GM21717 (cell line): Measurements from ENCODE around the gene PLD4.
"Not testable (repeated sequence)": the region's sequence is repeated elsewhere in the genome, so short reads cannot be mapped to it uniquely, and the experiment has no call there.

ENCODE experiments used
- ATAC-seq: cut with Tn5 transposase; IDR thresholded peaks from one replicate; pipeline ENCODE4 v1.9.1; 2021; ENCODE audit warnings: mild to moderate bottlenecking, moderate library complexity; ENCODE audit not compliant: unreplicated experiment

Gene PLD4

GRCh38 chr14:104885973-104886689, 38.5 kb upstream of the PLD4 start:
- ATAC-seq, result no peak

DNA sequence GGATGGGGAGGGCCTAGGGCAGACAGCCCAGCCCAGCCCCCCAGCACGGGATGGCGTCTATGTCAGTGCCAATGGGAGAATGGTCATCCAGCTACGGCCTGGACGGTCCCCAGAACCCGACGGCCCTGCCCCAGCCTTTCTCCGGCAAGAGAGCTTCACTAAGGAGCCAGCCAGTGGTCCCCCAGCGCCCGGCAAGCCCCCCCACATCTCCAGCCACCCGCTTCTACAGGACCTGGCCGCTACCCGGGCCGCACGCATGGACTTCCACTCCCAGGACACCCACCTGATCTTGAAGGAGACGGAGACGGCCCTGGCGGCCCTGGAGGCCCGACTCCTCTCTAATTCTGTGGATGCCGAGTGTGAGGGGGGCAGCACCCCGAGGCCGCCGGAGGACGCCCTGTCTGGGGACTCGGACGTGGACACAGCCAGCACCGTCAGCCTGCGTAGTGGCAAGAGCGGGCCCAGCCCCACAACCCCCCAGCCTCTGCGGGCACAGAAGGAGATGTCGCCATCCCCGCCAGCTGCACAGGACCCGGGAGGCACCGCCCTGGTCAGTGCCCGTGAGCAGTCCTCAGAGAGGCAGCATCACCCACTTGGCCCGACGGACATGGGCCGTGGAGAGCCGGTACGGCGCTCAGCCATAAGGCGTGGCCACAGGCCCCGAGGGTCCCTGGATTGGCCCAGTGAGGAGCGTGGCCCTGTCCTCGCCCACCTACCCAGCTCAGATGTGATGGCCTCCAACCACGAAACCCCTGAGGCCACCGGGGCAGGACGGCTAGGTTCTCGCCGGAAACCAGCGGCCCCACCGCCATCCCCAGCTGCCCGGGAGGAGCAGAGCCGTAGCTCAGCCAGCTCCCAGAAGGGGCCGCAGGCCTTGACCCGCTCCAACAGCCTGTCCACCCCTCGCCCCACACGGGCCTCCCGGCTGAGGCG, 37.7 kb upstream of the PLD4 start:
- ATAC-seq, result no peak

GRCh38 chr14:104887623-104888488, 36.8 kb upstream of the PLD4 start:
- ATAC-seq, result no peak

- no peak for ATAC-seq
Observed at GRCh38 chr14:104888489-104889374, 35.9 kb upstream of the PLD4 start.

- no peak for ATAC-seq
Observed at GRCh38 chr14:104889375-104889757, 35.3 kb upstream of the PLD4 start.

- ATAC-seq, result not testable (repeated sequence)
Observed at GRCh38 chr14:104890292-104890691, 34.4 kb upstream of the PLD4 start.

- no peak for ATAC-seq
Observed at GRCh38 chr14:104891121-104891551, 33.5 kb upstream of the PLD4 start.

DNA sequence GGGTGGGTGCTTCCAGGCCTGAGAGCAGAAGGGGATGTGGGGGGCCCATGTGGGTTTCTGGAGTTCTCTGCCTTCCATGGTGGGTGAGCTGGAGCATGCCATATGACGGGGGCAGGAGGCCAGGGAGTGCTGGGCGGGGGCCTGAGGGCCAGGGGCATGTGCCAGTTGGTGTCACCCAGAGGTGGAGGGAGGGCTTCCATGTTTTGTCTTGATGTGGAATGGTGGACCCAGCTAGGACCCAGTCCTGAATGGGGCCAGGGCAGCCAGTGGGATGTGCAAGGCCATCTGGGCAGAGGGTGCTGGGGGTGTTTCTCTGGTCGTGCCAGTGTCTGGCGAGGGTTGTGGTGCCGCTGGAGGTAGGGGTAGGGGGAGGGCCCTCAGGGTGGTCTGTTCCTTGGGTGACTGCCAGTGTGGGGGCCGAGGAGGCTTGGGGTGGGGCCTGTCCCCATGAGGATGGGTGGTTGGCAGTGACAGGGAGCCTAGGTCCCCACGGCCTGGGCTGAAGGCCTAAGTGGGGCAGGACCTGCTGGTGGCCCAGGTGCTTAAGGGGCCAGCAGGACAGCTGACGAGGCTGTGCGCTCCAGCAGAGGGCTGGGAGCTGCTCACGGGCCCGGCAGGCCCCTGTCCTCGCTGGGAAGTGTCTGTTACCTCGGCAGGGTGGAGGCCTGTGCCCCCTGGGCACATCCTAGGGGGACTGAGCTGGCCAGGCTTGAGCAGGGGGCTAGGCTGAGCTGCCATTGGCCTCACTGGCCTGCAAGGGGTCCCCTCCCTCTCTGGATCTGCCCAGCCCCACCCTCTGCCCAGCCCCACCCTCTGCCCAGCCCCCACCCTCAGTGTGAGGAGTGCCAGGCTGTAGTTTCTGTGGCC, 32.8 kb upstream of the PLD4 start:
- no peak for ATAC-seq

DNA sequence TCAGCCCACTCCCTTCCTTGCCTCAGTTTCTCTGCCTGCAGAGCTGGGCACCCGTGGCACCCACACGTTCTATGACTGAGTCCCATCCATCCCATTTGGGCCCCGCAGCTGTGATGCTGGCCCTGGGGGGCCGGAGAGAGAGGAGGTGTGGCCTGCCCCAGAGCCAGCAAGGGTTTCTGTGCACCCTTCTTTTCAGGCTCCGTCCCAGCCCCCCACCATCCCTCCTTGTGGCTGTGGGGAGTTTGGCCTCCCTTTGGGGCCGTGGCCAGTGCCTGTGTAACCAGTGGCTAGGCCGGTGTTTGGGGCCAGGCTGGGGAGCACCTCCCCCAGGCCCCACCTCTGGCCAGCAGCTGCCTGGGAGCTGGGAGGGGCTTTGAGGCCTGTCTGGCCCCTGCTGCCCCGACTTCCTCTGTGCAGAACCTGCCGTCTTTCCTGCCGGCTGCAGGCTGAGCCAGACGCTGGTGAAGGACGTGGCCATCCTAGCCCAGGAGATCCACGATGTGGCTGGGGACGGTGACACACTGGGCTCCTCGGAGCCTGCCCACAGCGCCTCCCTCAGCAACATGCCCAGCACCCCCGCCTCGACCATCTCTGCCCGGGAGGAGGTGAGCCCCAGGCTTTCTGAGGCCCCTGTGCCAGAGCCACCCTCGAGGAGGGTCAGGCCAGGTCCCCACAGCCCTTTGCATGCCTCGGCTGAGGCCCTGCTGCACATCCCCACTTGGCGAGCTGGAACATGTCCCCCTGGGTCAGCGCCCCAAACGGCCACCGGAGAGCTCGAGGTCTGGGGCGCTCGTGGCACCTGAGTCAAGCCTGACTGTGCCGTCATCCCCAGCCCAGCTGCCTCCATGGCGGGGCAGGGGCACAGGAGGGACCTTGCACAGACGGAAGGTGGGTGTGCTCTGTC, 31.9 kb upstream of the PLD4 start:
- ATAC-seq, result no peak

- no peak for ATAC-seq
Observed at GRCh38 chr14:104893435-104894207, 31.1 kb upstream of the PLD4 start.

DNA sequence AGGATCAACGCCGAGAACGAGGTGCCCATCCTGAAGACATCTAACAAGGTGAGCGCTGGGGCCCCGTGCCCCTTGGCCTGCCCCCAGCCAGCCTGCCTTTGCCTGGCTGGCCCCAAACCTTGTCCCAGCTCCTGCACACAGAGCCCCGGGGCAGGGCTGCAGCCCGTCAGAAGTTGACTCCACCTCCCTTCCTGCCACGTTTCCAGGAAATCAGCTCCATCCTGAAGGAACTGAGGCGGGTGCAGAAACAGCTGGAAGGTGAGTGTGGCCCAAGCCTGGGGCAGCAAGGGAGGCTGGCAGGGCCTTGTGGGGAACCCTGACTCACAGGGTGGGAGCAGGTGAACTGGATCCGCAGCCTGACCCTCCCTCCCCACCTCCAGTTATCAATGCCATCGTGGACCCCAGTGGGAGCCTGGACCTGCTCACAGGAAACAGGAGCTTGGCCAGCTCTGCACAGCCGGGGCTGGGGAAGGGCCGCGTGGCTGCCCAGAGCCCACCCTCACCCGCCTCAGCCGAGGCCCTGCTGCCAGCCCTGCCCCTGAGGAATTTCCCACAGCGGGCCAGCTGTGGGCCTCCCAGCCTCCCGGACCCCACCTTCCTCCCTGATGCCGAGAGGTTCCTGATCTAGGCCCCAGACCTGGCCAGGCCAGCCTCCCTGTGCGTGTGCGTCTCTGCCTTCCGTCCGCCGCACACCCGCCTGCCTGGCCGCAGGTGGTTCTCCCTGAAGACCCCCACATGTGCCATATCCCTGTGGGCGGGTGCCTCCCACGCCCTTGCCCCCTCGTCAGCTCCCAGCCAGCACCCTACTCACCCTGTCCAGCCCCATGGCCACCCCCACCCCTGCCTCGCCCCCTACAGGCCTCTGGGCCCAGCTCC, 30.1 kb upstream of the PLD4 start:
- ATAC-seq, result no peak

DNA sequence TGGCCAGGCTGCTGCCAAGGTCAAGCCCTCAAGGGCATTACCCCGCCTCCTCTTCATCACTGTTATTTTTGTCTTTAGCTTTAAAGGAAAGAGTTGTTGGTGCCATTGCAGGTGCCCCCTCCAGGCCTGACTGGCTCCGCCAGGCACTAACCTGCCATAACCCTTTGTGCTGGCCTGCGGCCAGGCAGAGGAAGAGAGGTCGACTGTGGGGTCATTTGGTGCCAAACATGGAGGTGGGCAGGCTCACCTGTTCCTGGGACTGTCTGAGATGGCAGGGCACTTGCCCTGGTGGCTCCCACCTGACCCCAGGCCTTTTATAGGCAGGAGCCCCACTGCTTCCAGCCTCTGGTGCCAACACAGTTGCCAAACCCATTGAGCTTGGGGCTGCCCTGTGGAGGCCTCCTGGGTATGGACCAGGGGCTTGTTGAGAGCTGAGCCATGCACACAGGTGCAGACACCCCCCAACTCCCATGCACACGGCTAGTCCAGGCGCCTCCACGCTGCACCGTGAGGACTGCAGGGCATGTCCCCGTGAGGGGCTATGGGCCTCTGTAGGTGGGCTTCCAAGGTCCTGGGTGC, 29.4 kb upstream of the PLD4 start:
- ATAC-seq, result no peak

DNA sequence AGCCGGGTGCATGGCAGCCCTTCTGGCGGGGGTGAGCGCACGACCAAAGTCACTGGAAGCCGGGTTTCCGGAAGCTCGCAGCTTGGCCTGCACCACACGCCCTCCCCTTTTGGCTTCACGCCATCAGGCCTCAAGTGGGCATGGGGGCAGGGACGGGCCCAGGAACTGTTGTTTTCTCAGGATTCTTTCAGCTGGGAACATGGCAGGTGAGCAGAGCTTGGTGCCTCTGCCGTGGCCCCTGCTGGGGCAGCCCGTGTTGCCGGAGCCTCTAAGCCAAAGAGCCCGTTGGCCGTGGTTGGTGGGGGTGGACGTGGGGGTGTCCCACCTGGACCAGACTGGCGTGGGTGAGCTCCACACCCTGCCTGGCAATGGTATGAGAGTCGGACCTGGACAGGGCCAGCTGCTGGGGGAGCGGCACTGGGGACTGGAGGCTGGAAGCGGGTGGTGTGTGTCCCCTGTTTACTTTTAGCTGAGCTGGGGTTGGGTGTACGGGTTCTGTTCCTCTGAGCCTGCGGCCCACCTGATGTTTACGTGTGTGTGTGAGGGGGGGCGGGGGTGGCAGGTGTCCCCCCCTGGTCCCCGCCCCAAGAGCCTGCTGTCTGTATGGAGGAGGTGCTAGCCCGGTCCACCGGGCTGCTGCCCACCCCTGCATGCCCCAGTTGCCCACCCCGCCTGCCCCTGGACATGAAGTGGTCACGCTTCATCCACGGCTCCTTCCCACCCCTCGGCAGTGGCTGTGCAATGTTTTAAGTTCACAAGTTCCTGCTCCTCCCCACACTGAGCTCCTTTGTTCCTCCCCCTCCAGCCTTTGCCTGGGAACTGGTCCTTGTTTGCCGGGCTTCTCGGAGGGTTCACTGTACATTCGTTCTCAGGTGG, 28.7 kb upstream of the PLD4 start:
- no peak for ATAC-seq

DNA sequence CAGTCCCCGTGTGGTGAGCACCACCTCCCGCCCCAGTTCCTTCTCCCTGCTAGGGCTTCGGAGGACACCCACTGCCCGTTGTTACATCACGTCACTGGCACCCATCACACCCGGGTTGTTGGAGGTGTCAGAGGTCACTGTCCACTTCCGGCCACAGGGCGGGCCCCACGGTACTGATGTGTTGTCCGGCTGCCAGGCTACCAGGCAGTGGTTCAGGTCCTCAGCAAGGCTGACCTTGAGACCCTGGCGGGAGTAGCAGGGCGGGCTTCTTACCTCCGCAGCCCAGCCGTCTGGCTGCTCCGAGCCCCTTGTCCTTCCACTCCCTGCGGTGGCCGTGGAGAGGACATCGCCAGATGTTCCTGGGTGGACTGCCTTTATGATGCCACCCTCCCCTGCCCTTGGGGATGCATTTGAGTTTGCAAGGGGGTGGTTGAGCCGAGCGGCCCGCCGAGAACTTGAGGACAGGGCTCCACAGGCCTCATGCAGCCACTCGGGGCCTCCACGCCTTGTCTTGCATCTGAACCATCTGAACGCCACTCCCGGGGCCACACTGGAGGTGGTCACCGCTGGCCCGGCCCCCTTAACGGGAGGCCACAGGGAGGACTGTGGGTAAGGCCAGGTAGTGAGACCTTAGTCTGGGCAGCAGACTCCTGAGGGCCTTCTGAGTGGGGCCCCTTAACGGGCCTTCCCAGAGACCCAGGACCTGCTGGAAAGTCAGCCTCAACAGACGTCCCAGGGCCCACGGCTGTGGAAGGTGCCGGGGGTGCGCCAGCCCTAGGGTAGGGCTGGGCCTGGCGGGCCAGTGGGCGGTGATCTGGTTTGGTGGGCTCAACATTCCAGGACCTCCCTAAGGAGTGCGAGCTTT, 27.1 kb upstream of the PLD4 start:
- no peak for ATAC-seq
